ENCODE measurements around the gene SLC9A3.

DNA sequence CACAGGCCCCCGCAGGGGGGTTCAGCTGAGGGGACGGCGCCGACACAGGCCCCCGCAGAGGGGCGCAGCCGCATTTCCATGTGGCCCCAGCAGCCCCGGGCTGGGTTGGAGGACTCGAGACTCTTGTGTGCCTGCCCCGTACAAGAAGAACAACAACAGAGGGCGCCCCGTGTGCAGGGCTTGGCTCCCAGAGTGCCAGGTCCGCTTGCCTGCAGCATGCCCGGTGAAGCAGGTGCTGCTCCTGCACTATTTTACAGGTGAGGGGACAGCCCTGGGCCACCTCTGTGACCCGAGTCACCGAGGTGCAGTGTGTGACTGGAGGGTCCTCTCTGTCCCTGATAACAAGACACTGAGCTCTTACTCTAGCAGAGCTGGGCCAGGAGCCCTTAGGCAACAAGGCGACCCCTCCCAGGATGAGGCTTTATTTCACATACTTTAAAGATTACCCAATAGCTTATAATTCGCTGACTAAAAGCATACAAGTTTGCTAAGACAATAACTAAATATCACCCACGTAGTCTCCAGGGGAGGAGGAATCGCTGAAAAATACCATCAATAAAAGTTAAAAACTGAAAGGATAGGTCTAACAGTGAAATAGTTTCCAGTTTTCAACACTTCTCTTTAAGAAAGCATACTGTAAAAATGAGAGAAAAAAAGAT is 41.7 kb upstream of the SLC9A3 start:
- TF ChIP-seq, protein P1, sequence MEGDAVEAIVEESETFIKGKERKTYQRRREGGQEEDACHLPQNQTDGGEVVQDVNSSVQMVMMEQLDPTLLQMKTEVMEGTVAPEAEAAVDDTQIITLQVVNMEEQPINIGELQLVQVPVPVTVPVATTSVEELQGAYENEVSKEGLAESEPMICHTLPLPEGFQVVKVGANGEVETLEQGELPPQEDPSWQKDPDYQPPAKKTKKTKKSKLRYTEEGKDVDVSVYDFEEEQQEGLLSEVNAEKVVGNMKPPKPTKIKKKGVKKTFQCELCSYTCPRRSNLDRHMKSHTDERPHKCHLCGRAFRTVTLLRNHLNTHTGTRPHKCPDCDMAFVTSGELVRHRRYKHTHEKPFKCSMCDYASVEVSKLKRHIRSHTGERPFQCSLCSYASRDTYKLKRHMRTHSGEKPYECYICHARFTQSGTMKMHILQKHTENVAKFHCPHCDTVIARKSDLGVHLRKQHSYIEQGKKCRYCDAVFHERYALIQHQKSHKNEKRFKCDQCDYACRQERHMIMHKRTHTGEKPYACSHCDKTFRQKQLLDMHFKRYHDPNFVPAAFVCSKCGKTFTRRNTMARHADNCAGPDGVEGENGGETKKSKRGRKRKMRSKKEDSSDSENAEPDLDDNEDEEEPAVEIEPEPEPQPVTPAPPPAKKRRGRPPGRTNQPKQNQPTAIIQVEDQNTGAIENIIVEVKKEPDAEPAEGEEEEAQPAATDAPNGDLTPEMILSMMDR (IDR thresholded peaks at IDR 0.05): no peak
- no peak for TF ChIP-seq POLR2A (IDR thresholded peaks at IDR 0.05)
- TF ChIP-seq POLR2AphosphoS5 (IDR thresholded peaks at IDR 0.05; ENCODE audit: insufficient read depth in 1 of 2, low read depth in 1 of 2): no peak
